Peyer's patch (tissue), 4 donors: ENCODE measurements around the gene RNF213.

Experiments
- CTCF ChIP-seq, 6 experiments: fragments of 450-650 bp in 4 of 6; fragments of 200-600 bp in 2 of 6; sonication (generic) in 1 of 6; IDR thresholded peaks; one replicate each; pipeline ENCODE4 v1.5.1; 2017 to 2019; ENCODE audit warnings: antibody characterized with exemption in 6 of 6, mild to moderate bottlenecking in 3 of 6, moderate library complexity in 1 of 6
- POLR2A ChIP-seq, 2 donors: fragments of 450-650 bp; IDR thresholded peaks; one replicate each; pipeline ENCODE4 v1.5.1; 2017; ENCODE audit warnings: antibody characterized with exemption in 2 of 2, mild to moderate bottlenecking in 2 of 2, moderate library complexity in 2 of 2

DNA sequence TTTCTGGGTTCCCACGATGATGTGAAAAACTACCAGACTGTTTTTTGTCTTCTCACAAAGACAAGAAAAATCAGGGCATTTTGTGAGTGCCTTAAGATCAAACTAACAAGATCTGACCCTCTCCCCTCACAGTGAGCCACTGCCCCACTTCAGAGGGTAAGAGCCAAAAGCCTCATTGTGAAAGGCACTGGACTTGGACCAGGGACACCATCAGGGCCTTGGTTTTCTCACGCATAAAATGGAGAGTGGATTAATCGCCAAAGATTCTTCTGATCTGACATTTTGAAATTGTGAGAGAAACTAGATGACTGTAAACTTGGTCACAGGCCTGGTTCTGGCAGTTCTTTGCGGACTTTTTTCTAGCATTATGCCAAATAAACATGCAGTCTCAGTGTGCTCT is 133.3 kb downstream of the RNF213 start:
- no peak for TF ChIP-seq CTCF (IDR thresholded peaks at IDR 0.05)
- TF ChIP-seq POLR2A (IDR thresholded peaks at IDR 0.05), result no peak
